GM12865 (cell line): ENCODE measurements around the gene RNGTT.
A peak's percentile ranks its signal among the peaks of the same experiment; 100 is the strongest.

Experiments
- DNase-seq: peaks from one replicate; pipeline ENCODE4 v3.0.0; 2010; ENCODE audit warnings: low read depth
- H3K4me3 ChIP-seq: 2 replicates; pipeline ENCODE4 v1.5.1; 2011; ENCODE audit warnings: mild to moderate bottlenecking, low read depth, low read length, control low read depth
- CTCF ChIP-seq: IDR thresholded peaks from 2 replicates; pipeline ENCODE4 v1.5.1; 2011; ENCODE audit warnings: low read length, control low read depth, low read depth, inconsistent platforms; ENCODE audit not compliant: insufficient read depth; ENCODE audit errors: missing control alignments

The RNGTT gene

GRCh38 chr6:88563277-88563625 is 400.2 kb downstream of the RNGTT start:
- TF ChIP-seq CTCF, result no peak
- no peak for DNase-seq
- no peak overlapping the region for H3K4me3 ChIP-seq

DNA sequence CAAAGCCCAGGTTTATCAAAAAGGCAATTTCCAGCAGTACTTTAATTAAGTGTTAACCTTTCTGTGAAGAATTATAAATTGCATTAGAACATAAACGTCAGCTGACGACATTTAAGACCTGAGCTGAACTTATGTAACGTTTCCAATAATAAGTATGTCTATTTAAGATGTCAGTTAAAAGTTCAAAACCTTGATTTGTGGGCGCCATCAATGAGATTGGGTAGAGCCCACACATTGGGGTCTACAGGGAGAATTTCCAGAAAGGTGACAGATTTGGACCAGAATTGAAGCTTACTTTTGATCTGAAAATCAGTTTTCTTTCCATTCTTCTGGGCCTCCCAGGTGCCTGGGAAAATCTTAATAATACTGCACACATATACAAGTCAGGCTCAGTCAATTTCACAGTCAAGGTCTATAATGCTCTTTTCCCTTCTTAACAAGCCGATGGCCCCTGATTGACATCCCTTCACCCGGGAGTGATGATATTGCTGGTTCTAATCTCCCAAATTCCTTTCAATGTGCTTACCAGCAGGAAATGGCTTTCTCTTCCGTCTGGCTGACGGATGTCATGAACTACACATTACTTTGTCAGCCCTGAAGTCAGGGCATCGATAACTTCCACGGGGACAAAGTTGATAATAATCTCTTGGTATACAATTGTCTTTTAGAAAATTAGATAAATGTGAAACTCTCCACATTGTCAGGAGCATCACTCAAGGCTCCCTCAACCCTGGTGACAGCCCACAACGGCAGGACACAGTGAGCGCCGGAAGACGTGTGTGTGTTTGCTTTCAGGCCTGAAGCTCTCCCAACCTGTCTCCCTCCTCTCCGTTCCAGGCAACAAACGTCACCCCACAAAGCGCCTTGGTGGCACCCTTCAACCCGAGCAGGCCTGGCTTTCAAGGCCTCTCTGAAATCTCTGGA is 400.8 kb downstream of the RNGTT start:
- DNase-seq, result no peak
- no peak for TF ChIP-seq CTCF
- H3K4me3 ChIP-seq, result no peak overlapping the region

DNA sequence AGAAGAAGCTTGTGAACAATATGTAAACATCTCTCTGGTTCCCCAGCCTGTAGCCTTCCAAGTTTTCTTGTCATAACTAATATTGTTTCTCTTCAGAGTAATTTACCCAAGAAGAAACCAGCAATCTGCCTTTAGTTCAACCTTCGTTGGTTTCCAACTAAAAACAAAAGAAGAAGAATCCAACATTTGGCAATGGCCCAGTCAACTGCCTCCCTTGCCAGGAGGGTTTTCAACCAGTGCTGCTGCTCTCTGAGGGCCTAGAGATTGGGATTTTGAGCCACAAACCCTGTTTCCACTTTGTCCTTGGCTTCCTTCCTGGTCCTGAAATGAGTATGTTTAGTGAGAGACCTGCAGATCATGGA is 401.5 kb downstream of the RNGTT start:
- TF ChIP-seq CTCF, result no peak
- no peak overlapping the region for H3K4me3 ChIP-seq
- no peak for DNase-seq

DNA sequence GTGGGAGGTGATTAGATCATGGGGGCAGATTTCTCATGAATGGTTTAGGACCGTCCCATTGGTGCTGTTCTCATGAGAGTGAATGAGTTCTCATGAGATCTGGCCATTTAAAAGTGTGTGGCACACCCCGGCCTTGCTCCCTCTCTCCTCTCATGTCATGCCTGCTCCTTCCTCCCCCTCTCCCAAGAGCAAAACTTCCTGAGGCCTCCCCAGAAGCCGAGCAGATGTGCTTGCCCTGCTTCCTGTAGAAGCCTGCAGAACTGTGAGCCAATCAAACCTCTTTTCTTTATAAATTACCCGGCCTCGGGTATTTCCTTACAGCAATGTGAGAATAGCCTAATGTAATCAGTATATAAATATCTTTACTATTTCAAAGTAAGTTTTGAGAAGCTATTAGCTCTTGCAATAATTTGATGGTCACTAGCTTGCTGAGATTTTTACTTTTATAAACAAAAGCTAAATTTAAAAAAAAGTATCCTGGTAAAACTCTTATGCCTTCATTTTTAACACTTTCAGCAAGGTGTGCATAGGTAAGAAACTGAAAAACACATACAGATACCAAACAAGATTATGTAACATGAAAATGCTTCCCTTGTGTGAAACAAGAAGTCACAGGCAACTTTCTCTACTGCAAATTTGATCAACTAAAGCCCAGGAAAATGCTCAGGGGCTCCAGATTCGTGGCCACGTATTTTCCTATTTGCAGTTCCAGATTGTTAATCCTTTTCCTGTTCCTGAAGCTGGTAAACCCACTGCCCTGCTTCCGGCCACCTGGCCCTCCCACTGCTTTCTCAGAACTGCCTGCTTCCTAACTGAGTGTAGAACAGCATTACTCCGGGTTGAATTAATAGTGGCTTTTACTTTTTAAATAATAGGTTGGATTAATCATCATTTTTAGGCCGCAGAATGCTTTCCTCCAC is 402.1 kb downstream of the RNGTT start:
- DNase-seq, result peak; percentile 25
- no peak for TF ChIP-seq CTCF
- no peak overlapping the region for H3K4me3 ChIP-seq
